CD4-positive, alpha-beta T cell treated with Interleukin-15 for 1 hour (primary cell): ENCODE results near the gene ITSN2.

Experiments
- DNase-seq: peaks from one replicate; pipeline ENCODE4 v3.0.0-alpha.2; 2020

ITSN2 gene

GRCh38 chr2:24174851-24175277 is 185.5 kb downstream of the ITSN2 start, which contains the start of gene FAM228A:
FAM228A (plus strand) TSS chr2:24175053; CDS start chr2:24175481, 428 bp downstream.
- no peak for DNase-seq

GRCh38 chr2:24169023-24169422 is 191.3 kb downstream of the ITSN2 start:
- DNase-seq: no peak

- DNase-seq: peak; percentile 21
These were observed 195.8 kb downstream of the ITSN2 start for GRCh38 chr2:24164416-24164973.

GRCh38 chr2:24163601-24164000 is 196.7 kb downstream of the ITSN2 start:
- no peak for DNase-seq

- no peak for DNase-seq
These were observed 197.2 kb downstream of the ITSN2 start for GRCh38 chr2:24163186-24163585.

GRCh38 chr2:24162494-24162893 is 197.8 kb downstream of the ITSN2 start:
- no peak for DNase-seq

- no peak for DNase-seq
These were observed 199.6 kb downstream of the ITSN2 start for GRCh38 chr2:24160761-24161160.

- DNase-seq: no peak
These were observed 200.6 kb downstream of the ITSN2 start for GRCh38 chr2:24159708-24160107.

GRCh38 chr2:24158131-24158530 is 202.2 kb downstream of the ITSN2 start:
- DNase-seq: no peak

GRCh38 chr2:24153478-24153877 is 206.9 kb downstream of the ITSN2 start:
- no peak for DNase-seq
